ENCODE results near the gene TRIM44.

DNA sequence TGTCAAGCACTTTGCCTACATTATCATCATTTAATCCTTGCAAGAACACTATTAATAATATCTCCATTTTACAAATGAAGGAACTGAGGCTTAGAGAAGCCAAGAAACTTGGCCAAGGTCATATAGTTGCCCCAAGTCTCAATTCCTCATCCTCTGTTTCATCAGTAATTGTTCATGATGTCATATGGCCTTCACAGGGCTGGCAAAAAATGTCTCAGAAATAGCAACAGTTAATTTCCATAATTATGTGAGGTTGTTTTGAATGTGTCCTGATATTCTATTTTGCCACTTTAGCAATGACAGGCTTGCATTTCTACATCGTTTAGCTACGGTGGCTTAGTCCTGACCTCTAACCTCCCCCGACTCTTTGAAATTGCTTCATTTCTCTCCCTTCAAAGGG is 20.6 kb upstream of the TRIM44 start:
- TF ChIP-seq POLR2A (IDR thresholded peaks at IDR 0.05) = no peak
- TF ChIP-seq, protein P1, sequence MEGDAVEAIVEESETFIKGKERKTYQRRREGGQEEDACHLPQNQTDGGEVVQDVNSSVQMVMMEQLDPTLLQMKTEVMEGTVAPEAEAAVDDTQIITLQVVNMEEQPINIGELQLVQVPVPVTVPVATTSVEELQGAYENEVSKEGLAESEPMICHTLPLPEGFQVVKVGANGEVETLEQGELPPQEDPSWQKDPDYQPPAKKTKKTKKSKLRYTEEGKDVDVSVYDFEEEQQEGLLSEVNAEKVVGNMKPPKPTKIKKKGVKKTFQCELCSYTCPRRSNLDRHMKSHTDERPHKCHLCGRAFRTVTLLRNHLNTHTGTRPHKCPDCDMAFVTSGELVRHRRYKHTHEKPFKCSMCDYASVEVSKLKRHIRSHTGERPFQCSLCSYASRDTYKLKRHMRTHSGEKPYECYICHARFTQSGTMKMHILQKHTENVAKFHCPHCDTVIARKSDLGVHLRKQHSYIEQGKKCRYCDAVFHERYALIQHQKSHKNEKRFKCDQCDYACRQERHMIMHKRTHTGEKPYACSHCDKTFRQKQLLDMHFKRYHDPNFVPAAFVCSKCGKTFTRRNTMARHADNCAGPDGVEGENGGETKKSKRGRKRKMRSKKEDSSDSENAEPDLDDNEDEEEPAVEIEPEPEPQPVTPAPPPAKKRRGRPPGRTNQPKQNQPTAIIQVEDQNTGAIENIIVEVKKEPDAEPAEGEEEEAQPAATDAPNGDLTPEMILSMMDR (IDR thresholded peaks at IDR 0.05) = no peak
